B cell (primary cell): ENCODE measurements around the gene HOGA1. TPM values are rescaled to one million over a fixed set of nuclear protein-coding genes. Genes with fewer than 3 reads are reported as not detected.

ENCODE experiments used
- ATAC-seq: fragments of 200-7000 bp; cut with Tn5 transposase; one replicate; pipeline ENCODE4 v1.10.0; 2021; ENCODE audit warnings: low read depth, mild to moderate bottlenecking, moderate number of reproducible peaks, moderate library complexity
- CTCF ChIA-PET: fragments of 350-600 bp; sonication (Branson Sonifier 250); formaldehyde crosslinking; loops from one replicate; lab custom pipeline; 2021; ENCODE audit warnings: antibody characterized with exemption, inconsistent platforms; lab: Charles Lee
- POLR2A ChIA-PET: fragments of 350-600 bp; sonication (Branson Sonifier 250); formaldehyde crosslinking; loops from one replicate; lab custom pipeline; 2021; ENCODE audit warnings: antibody characterized with exemption; lab: Charles Lee
- DNase-seq: peaks from one replicate; pipeline ENCODE4 v3.0.0; 2013
- H2AFZ ChIP-seq: 2 replicates; pipeline ENCODE4 v1.6.1; 2012; ENCODE audit warnings: mild to moderate bottlenecking, low read depth, low read length; ENCODE audit not compliant: insufficient read depth, poor library complexity, severe bottlenecking
- H3K27ac ChIP-seq, 2 donors: 1 replicate in 1 of 2; 2 replicates in 1 of 2; pipeline ENCODE4 v1.5.1; 2012 to 2013; ENCODE audit warnings: low read length in 2 of 2, mild to moderate bottlenecking in 2 of 2, moderate library complexity in 1 of 2
- H3K27me3 ChIP-seq, 4 experiments: fragments of 200-600 bp in 1 of 4; sonication (generic) in 1 of 4; replicated peaks in 1 of 4; 1 replicate in 2 of 4; 2 replicates in 2 of 4; pipeline versions ENCODE4 v1.6.1 to v1.7.0; 2013 to 2016; ENCODE audit warnings: low read length in 3 of 4, mild to moderate bottlenecking in 2 of 4, mixed read lengths in 1 of 4, moderate library complexity in 1 of 4; ENCODE audit not compliant: insufficient read depth in 4 of 4, control insufficient read depth in 3 of 4; ENCODE audit errors: control extremely low read depth in 1 of 4
- H3K36me3 ChIP-seq, 2 experiments: replicated peaks in 1 of 2; 1 replicate in 1 of 2; 2 replicates in 1 of 2; pipeline versions ENCODE4 v1.6.1 to v1.7.1; 2013; ENCODE audit warnings: low read length in 1 of 2; ENCODE audit not compliant: insufficient read depth in 2 of 2, control insufficient read depth in 1 of 2; ENCODE audit errors: control extremely low read depth in 1 of 2, extremely low read depth in 1 of 2
- H3K4me1 ChIP-seq, 2 donors: fragments of 200-600 bp in 1 of 2; sonication (generic) in 1 of 2; 1 replicate in 1 of 2; 2 replicates in 1 of 2; pipeline versions ENCODE4 v1.5.1 to v1.6.1; 2013 to 2017; ENCODE audit warnings: low read length in 2 of 2; ENCODE audit not compliant: control insufficient read depth in 2 of 2, insufficient read depth in 2 of 2
- H3K4me2 ChIP-seq: replicated peaks from 2 replicates; pipeline ENCODE3; 2012; ENCODE audit warnings: mild to moderate bottlenecking, low read depth, low read length; ENCODE audit not compliant: poor library complexity, severe bottlenecking
- H3K4me3 ChIP-seq, 5 experiments: fragments of 200-600 bp in 1 of 5; sonication (generic) in 1 of 5; 1 replicate in 3 of 5; 2 replicates in 2 of 5; pipeline versions ENCODE4 v1.5.1 to v1.7.0; 2011 to 2016; ENCODE audit warnings: low read length in 4 of 5, mild to moderate bottlenecking in 4 of 5, low read depth in 2 of 5, control low read depth in 1 of 5, moderate library complexity in 1 of 5; ENCODE audit not compliant: insufficient read depth in 1 of 5; ENCODE audit errors: control extremely low read depth in 1 of 5, extremely low read depth in 1 of 5
- H3K79me2 ChIP-seq: fragments of 200-600 bp; sonication (generic); one replicate; pipeline ENCODE4 v1.6.0; 2016; ENCODE audit warnings: low read length; ENCODE audit not compliant: control insufficient read depth, insufficient read depth
- H3K9ac ChIP-seq: fragments of 200-600 bp; sonication (generic); 2 replicates; pipeline ENCODE4 v1.6.1; 2017; ENCODE audit warnings: mild to moderate bottlenecking, low read length, moderate library complexity
- H3K9me3 ChIP-seq, 3 donors: one replicate each; pipeline versions ENCODE4 v1.6.1 to v1.7.1; 2013; ENCODE audit warnings: low read length in 2 of 3; ENCODE audit not compliant: control insufficient read depth in 2 of 3, insufficient read depth in 1 of 3; ENCODE audit errors: control extremely low read depth in 1 of 3
- H4K20me1 ChIP-seq: 2 replicates; pipeline ENCODE4 v1.6.0; 2012; ENCODE audit warnings: mild to moderate bottlenecking, low read length; ENCODE audit not compliant: insufficient read depth, control insufficient read depth, poor library complexity, severe bottlenecking
- H3K27ac Mint-ChIP-seq: one replicate; pipeline ENCODE4 v1.8.0; 2021; ENCODE audit warnings: mixed read lengths
- H3K27me3 Mint-ChIP-seq: one replicate; pipeline ENCODE4 v1.8.0; 2021; ENCODE audit warnings: mixed read lengths
- H3K4me1 Mint-ChIP-seq: one replicate; pipeline ENCODE4 v1.8.0; 2021; ENCODE audit warnings: mixed read lengths
- H3K4me3 Mint-ChIP-seq: one replicate; pipeline ENCODE4 v1.8.0; 2021; ENCODE audit warnings: mixed read lengths
- H3K9me3 Mint-ChIP-seq: one replicate; pipeline ENCODE4 v1.8.0; 2022; ENCODE audit warnings: mixed read lengths; ENCODE audit not compliant: insufficient read depth
- CTCF ChIP-seq: fragments of 200-600 bp; IDR thresholded peaks from one replicate; pipeline ENCODE4 v1.8.0; 2022; ENCODE audit warnings: antibody characterized with exemption, mild to moderate bottlenecking
- EZH2 ChIP-seq: IDR thresholded peaks from 2 replicates; pipeline ENCODE4 v1.6.1; 2012; ENCODE audit warnings: borderline replicate concordance, low read depth, mild to moderate bottlenecking, moderate library complexity, low read length; ENCODE audit not compliant: insufficient read depth, poor library complexity, severe bottlenecking
- WGBS: methylation state at CpG from one replicate; pipeline ENCODE4 v1.1.5; 2013; ENCODE audit warnings: missing lambda C conversion rate; ENCODE audit not compliant: insufficient coverage; 5-methylcytosine and 5-hydroxymethylcytosine counted together
- intact Hi-C: fragments of 100-400 bp; cut with micrococcal nuclease; formaldehyde crosslinking; loops from one replicate; pipeline ENCODE4 v1.10.0; 2022
- polyA plus RNA-seq: library from polyadenylated mRNA; depleted of rRNA; stranded (reverse); fragments of >200 nt; gene quantifications from 2 replicates; pipeline ENCODE4 v1.2.3, GENCODE V29; 2012
- total RNA-seq, 2 donors: library from RNA; stranded (reverse); fragments of 120-200 nt in 1 of 2; gene quantifications; 1 replicate in 1 of 2; 2 replicates in 1 of 2; pipeline versions ENCODE4 v1.2.3 to v1.2.4, GENCODE V29; 2013 to 2022

Gene HOGA1
- total and polyA plus RNA-seq, 2 donors (not counting 1 experiment from before 2014, with no cell fraction given), result not detected

DNA sequence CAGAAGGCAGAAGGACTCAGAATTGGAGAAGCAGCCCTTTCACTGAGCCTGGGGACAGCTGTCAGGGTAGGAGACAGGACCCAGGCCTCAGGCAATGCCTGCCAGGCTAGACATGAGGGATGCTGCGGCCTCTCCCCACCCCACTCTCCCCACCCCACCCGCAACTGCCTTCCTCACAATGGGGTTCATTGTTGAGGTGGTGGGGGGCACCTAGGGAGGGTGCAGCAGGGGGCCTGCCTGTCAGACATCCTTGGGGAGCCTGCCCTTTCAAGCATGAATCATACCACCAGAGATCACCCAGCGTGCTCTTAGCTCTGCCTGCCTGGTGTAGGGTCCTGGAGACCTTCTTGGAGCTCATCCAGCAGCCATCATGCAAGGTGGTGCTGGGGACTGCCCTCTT lies 5.3 kb downstream of the HOGA1 start, which contains the start of gene C10orf62:
Gene C10orf62 (plus strand): TSS at position 243 of the 400 bp plus-strand sequence. CDS start 177 bp downstream, outside the sequence.
- Mint-ChIP-seq H3K9me3 (no peaks in the 10 kb centered on the region), H3K27ac (no peak within 1 kb of the TSS), H3K27me3 (peaks cover 3% of the 10 kb centered on the region), H3K4me3 (no peak within 1 kb of the TSS), H3K4me1 (no peaks in the 10 kb centered on the region)
- Histone ChIP-seq H3K9me3 (no peaks in the 10 kb centered on the region), H4K20me1 (no peaks in the 10 kb centered on the region), H3K79me2 (no peaks in the 10 kb centered on the region), H3K4me2 (no peak within 1 kb of the TSS), H3K4me1 (no peaks in the 10 kb centered on the region), H3K27me3 (no peaks in the 10 kb centered on the region), H2AFZ (no peak within 1 kb of the TSS), H3K4me3 (no peak within 1 kb of the TSS), H3K9ac (no peak within 1 kb of the TSS), H3K27ac (no peak within 1 kb of the TSS), H3K36me3 (no peaks in the 10 kb centered on the region)
- TF ChIP-seq EZH2, result no peak
- TF ChIP-seq CTCF, result no peak
- ChIA-PET POLR2A (no interaction called here), CTCF (no interaction called here)
- intact Hi-C loops, result no loop called here
- no CpG with 5 or more reads among the region's 3 CpGs for WGBS
- ATAC-seq (no peak), DNase-seq (no peak)

DNA sequence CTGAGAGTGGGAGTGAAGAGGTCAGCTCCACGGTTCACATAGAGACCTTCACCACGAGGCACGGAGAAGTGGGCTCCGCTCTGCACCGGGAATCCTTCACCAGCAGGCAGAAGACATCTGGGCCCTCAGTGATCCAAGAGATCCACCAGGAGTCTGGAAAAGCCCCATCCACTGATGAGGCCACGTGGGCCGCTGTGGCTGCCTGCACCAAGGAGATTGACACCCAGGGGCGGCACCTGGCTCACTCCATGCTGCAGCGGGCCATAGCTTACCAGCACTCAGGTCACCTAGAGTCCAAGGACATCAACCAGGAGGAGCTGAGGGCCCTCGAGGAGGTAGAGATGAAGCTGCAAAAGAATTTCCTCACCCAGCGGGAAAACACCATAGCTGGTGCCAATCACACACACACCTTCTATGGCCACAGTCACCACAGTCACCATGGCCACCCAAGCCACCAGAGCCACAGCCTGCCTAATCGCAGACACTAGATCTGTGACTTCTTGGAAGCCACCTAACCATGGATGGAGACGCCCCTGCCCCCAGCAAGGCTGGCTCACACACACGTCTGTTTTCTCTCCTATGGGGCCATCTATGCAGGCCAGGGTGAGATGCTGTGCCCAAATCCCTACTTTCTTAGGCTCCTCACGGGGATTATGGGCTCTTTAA lies 6.0 kb downstream of the HOGA1 start:
- H4K20me1 ChIP-seq, result no peaks in the 10 kb centered on the region
- no peaks in the 10 kb centered on the region for H3K4me1 ChIP-seq
- Mint-ChIP-seq H3K27ac (no peak overlapping the region), H3K27me3 (peaks cover 3% of the 10 kb centered on the region), H3K4me1 (no peaks in the 10 kb centered on the region), H3K9me3 (no peaks in the 10 kb centered on the region), H3K4me3 (no peak overlapping the region)
- 92% methylated on average over 14 of the region's 15 CpGs for WGBS
- no peak overlapping the region for H2AFZ ChIP-seq
- H3K9me3 ChIP-seq, result no peaks in the 10 kb centered on the region
- ATAC-seq (no peak), DNase-seq (no peak)
- no peaks in the 10 kb centered on the region for H3K36me3 ChIP-seq
- H3K27me3 ChIP-seq, result no peaks in the 10 kb centered on the region
- ChIA-PET POLR2A (no interaction called here), CTCF (interaction anchor here (1.3 kb wide), 1 partner anchor 18 kb away, joined by 3 read pairs; the partner anchor contains the start of gene ANKRD2)
- no peak overlapping the region for H3K9ac ChIP-seq
- no peak for TF ChIP-seq EZH2
- TF ChIP-seq CTCF, result no peak
- H3K27ac ChIP-seq, result no peak overlapping the region
- no peak overlapping the region for H3K4me2 ChIP-seq
- H3K79me2 ChIP-seq, result no peaks in the 10 kb centered on the region
- no peak overlapping the region for H3K4me3 ChIP-seq
- intact Hi-C loops, result no loop called here
